Stimulated activated CD8-positive, alpha-beta memory T cell treated with anti-CD3 and anti-CD28 coated beads, Interleukin-2, amount 100 ng/mL, for 48 hours (primary cell): ENCODE data around the gene SDCCAG8.
"Not testable (repeated sequence)": the region's sequence is repeated elsewhere in the genome, so short reads cannot be mapped to it uniquely, and the experiment has no call there.

Experiments used
- DNase-seq, 2 donors: peaks; one replicate each; pipeline ENCODE4 v3.0.0-alpha.2; 2020; ENCODE audit warnings: low read depth in 2 of 2

The SDCCAG8 gene

DNA sequence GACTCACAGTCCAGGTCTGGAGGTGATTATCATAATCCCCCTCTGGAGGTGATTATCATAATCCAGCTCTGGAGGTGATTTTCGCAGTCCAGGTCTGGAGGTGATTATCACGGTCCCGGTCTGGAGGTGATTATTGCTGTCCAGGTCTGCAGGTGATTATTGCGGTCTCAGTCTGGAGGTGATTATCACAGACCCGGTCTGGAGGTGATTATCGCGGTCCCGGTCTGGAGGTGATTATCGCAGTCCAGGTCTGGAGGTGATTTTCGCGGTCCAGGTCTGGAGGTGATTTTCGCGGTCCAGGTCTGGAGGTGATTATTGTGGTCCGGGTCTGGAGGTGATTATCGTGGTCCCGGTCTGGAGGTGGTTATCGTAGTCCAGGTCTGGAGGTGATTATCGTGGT, 76.6 kb downstream of the SDCCAG8 start:
- no peak for DNase-seq

DNA sequence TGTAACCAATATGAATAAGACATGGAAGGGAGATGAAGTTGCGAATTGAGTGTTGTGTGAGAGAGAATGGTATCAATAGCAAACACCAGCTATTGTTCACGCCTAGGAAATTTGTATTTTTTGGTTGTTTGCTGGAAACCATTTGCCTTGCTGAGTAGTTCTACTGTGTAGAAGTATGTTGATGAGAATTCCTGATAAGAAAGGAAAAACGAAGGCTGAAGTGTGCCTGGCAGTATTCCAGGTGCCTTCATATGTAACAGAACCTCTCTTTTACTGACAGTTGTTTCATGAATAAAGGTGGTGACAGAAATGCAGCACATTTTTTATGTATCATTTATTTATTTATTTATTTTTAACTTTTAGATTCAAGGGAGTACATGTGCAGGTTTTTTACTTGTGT, 79.5 kb downstream of the SDCCAG8 start:
- DNase-seq: no peak

DNA sequence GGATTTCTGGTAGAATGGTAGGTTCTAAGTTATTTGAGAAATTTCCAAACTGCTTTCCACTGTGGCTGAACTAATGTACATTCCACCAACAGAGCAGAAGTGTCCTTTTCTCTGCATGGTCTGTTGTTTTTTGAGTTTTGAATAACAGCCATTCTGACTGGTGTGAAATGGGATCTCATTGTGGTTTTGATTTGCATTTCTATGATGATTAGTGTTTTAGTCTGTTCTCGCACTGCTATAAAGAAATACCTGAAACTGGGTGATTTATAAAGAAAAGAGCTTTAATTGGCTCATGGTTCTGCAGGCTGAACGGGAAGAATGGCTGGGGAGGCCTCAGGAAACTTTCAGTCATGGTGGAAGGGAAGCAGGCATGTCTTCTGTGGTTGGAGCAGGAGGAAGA, 80.3 kb downstream of the SDCCAG8 start:
- no peak for DNase-seq

DNA sequence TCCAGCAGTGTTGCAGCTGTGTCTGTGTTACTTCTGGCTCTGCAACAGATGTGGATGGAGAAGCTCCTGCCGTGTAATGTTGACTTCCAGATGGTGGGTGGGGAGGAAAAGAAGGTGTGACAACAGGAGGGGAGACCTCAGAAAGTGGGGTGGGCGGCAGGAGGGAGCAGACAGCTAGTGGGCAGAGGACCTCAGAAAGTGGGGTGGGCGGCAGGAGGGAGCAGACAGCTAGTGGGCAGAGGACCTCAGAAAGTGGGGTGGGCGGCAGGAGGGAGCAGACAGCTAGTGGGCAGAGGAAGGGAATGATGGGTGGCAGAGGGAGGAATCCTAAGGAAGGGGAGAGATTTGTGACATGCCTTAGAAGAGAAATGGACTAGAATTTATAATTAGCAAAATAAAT, 83.0 kb downstream of the SDCCAG8 start:
- DNase-seq: not testable (repeated sequence)

DNA sequence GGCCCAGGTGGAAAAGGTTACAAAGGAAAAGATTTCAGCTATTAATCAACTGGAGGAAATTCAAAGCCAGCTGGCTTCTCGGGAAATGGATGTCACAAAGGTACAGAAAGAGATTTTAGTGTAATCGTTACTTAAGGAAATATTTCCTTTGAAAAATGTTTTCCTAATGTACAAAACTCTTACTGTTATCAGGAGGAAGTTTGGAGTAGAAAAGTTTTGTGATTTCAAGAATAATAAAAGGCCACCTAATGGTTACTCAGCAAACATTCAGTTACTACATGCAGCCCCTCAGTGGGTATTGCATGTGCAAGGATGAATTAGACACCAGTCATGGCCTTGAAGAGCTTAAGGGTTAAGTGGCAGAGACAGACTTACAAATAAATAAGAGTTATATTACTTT, 85.2 kb downstream of the SDCCAG8 start:
- no peak for DNase-seq

DNA sequence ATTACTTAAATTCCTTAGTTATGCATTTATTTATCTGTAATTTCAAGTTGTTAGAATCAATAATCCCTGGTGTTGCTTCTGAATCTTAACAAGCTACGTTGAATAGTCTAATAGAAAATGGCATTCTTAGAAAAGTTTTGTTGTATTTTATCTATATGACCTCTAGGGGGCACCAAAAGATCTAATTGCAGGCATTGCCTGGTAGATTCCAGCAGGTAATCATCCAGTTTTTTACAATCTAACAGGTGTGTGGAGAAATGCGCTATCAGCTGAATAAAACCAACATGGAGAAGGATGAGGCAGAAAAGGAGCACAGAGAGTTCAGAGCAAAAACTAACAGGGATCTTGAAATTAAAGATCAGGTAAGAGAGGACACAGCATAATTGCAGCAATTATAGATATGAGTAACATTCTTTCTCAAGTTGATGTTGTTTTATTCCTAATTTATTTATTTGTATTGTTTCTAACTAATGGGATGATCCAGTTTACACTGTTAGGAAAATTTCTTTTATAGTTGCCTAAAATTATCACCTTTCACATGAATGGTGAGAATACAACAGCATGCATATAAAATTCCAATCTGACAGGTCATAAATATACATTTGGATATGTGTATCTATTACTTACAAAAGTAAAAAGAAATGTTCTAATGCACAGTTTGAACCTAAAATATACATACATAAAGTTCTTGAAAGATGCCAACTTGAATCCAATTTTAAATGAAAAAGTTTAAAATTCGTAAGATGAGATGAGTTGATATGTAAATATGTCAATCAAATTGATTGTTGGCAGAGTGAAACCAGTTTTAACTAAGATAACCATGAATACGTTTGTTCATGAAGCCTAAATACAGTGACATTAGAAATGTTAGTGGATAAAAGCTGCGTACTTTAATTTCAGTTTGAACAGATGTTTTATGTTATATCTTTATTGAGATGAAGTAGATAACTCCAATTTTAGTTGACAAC, 88.4 kb downstream of the SDCCAG8 start:
- DNase-seq: no peak

DNA sequence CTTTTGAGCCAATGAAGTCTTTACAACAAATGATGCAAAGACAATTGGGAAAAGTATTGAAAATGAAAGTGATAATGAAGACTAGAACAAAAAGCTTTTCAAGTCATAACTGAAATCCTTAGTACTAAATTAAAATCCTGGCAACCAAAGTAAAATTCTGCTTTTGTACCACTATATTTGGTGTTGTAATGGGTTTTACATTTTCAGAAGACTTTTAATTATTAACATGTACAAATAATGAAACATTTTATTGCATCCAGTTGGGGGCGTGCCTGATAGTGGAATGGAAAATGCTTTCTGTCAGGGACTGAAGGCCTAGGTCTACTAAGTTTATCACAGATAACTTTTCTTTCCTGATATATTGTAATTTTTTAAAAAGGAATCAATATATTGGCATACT, 89.4 kb downstream of the SDCCAG8 start:
- DNase-seq: no peak

DNA sequence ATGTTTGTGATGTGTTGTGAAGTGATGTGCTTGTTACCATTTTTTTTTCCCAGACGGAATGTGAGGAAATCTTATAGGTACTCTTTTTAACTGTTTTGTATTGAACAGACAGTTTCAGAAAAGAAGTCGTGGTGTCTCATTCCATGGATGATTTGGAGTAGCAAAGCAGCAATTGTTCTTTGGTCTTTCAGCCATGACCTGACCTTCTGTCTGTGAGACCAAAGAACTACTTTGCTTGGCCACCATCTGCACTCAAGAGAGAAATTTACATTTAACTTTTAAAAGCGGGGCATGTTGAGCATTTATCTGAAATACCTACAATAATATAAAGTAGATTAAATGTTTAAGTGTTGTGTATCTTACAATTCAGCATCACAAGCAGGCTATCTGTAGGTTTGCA, 90.2 kb downstream of the SDCCAG8 start:
- DNase-seq: no peak

DNA sequence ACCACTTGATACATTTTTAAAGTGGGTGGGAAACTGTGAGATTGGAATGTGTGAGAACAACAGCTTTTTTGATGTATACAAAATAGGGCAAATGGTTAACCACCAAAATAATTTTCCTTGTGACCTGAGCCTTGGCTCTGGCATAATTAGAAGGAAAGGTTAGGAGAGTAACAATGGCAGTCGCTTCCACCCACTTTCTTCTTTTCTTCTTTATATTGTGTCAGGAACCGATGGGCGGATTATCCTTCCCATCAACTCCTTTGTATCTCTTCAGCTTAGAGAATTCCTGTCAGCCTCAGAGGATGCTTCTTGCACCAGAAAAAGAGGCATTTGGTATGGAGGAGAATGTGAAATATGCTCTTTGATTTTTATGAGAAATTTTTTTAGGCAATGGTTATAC, 90.6 kb downstream of the SDCCAG8 start:
- DNase-seq: no peak

DNA sequence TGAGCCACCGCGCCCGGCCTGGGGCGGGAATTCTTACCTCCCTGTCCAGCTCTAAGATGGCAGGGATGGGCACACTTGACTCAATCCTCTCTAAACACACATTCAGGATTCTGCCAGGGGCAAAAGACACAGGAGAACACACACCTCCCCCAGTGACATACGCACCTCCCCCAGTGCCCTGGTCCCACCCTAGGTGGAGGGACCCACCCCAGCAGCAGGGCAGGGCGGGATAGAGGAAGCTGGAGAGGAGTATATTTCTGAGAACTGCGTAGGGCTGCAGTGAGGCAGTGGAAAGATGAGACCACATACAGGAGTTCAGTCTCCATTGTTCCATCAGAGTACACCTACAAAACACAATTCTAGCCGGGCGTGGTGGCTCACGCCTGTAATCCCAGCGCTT, 92.5 kb downstream of the SDCCAG8 start:
- DNase-seq: no peak

DNA sequence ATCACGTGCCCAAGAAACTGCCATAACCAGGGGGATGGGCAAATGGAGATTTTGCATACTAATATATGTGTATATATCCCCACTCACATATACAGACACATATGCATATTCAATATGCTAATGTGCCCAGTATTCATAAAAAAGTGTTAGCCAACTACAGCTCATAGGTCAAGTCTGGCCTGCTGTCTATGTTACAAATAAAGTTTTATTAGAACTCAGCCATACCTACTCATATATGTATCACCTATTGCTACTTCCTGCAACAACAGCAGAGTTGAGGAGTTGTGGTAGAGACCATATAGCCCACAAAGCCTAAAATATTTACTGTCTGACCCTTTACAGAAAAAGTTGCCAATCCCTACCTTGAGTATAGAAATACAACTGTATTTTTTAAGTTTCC, 93.3 kb downstream of the SDCCAG8 start:
- no peak for DNase-seq

DNA sequence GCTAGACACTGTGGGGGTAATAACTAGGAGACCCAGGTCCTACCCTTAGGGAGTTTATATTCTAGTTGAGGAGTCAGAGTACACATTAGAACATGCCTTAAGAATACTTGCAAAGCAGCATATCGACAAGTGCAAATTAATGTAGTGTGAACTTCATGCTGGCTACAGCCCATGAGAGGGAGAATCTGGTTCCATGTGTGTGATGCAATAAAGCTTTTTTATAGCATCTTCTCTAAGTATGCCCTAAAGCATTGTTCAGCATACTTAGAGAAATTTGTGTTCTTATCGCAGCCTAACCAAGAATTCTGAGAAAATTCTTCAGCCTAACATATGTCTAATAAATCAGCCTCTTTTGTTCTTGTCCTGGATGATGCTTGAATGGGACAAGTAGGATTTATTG, 95.5 kb downstream of the SDCCAG8 start:
- no peak for DNase-seq

DNA sequence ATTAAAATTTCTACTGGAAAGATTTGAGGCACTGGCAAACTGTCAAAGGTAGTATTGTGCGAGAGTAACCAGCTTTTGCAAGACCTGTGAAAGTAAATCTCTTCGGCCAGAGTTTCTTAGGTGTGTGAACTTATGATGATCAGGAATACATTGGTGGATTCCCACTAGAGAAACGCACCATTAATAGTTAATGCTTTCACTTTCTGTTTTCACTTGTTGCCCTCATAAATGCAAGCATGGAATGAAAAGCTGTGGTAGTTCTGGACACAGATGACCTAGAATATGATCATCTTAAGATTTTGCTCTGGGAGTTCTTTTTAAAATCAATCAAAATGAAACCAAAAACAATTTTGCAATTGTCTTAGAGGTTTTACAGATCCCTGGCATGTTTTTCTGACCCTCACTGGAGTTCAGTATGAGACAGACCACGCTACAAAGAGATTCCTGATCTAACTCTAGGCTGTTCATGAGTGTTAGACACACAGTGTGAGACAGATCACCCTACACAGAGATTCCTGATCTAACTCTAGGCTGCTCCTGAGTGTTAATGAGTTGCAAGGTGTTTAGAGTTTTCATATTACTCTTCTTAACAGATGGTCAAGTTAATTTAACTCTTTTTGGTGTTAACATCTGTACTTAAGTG, 98.8 kb downstream of the SDCCAG8 start:
- no peak for DNase-seq

DNA sequence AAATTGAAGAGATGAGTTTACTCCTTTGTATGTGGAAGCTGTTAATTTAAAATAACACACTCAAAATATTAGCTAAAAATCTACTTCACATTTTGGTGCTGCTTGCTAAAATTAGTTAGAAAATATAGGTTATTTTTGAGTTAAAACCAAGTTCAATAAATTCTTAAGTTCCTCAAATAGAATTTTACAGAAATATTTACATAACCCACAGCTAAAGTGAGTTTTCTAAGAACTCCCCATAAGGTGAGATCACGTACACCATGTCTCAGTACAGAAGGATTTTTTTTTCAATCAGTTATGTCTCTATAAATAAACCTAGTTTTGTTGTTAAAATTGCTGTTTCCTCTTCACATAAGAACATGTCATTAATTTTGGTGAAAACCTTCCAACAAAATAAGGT, 108.0 kb downstream of the SDCCAG8 start:
- DNase-seq: no peak

DNA sequence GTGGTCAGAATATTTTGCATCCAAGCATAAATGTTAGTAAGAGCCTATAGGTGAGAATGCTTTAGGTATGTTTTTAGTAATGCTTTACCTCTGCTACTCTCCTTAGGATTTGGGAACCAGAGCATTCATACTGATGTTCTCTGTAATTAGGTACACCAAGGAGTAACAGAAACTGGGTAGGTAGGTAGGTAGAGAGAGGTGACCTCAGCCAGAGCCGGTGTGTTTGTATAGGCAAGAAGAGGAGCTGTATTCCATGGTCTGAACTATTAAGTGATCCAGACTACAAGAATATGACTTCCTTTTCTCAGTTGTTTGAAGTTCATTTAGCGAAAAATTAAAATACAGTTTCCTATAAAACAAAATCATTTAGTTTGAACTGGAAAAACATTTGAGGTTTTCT, 108.5 kb downstream of the SDCCAG8 start:
- DNase-seq: no peak

DNA sequence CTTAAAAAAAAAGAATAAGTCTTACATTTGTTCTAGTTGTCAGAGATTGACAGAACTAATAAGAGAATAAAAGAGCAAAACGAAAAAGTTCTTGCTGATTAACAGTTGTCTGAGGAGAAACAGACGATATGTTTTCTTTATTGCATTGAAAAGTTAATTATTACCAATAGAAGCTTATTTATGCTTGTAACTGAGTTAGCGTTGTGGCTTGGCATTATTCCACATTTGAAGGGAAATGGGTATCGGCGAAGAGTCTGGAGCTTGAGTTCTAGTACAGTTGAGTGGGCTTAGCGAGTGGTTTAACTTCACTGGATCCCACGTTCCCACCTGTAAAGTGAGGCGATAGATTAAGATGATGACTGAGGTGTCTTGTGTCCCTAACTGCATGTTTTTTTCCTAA, 109.0 kb downstream of the SDCCAG8 start:
- no peak for DNase-seq

DNA sequence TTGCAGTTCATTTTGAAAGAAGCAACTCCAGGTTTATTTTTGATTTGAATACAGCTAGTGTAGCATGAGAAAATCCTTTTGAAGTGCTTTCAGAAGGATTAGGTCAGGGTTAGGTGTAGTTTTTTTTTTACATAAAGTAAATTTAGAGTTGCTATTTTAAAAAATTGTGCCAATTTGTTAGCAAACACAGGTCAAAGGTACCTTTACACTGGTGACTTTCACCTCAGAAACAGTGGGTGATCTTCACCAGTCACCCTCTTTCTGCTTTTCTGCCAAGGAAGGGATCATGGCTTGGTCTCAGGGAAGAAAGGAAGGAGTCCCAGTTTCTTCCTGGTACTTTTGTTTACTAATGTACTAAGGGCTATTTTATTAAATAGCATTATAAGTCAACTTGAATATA, 111.5 kb downstream of the SDCCAG8 start:
- no peak for DNase-seq

DNA sequence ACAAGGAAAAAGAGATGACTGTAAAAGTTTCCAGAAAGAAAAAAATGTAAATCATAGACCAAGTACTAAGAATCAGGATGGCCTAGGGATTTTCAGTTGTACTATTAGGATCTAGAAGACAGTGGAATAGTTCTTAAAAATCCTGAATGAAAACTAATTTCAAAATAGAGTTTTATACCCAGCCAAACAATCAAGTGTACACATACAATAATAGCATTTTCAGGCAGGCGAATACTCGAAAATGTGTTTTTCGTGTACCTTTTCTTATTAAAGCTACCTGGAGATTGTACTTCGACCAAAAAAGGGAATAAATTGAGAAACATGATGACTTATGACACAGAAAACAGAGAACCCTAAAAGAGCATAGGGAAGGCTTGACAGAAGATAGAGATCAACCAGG, 118.6 kb downstream of the SDCCAG8 start:
- DNase-seq: no peak

DNA sequence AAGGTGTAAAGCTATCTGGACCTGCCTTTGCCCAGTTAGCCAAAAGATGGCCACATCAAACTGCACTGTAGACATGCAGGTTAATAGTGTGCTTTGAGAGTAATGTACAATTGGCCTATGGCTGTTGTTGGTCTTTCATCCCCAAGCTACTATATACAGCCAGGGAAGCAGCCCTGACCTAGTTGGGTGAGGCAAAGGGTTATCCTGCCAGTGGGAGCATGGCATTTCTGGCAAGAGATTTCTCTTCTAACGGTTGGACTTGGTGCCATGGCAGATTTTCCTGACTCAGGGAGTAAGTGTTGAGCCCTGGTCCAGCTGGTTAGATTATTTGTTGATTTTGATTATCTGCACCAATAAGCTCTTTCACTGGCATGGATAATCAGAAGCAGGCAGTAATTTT, 119.8 kb downstream of the SDCCAG8 start:
- DNase-seq: no peak

DNA sequence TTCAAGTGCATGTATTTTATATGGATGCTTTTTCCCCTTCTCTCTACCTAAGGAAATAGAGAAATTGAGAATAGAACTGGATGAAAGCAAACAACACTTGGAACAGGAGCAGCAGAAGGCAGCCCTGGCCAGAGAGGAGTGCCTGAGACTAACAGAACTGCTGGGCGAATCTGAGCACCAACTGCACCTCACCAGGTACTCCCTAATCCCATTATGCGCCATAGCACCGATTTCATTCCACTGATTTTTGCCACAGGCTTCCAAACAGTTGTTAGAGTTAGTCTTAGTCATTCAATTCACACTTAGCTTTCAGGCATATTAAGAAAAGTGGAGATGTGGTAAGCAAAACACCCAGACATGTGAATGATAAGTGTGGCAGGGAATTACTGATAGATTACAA, 122.8 kb downstream of the SDCCAG8 start:
- DNase-seq: no peak

DNA sequence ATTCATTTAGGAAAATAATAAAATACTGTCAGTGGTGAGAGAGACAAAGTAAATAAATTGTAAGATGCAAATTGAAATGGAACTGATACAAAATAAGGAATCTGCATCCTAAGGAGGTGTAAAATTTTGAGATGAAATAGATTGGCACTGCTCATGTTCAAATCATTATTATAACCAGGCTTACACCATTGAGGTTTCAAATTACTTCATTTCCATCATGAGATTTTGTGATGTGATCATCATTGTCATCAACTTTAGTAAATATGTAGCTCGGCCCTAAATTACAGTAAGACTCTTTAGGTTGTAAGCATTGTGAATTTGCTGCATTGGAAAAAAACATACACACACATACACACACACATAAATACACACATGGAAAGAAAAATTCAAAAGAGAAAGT, 123.4 kb downstream of the SDCCAG8 start:
- no peak for DNase-seq

DNA sequence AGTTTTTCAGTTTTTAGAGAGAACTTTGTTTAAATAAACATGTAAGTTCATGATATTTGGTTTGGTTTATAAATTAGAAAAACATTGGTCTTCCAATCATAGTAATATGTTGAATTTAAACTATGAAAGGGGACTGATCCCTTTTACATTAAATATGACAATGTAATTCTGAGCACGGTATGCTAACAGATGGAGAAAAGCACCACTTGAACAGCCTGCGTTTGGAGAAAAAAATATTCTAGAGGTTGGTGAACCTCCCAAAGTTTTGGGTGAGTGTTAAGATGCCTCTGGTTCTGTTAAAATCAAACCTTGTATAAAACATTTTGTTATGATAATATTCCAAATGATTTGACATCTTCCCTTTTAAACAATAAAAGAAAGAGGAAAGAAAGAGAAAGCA, 123.9 kb downstream of the SDCCAG8 start:
- no peak for DNase-seq

DNA sequence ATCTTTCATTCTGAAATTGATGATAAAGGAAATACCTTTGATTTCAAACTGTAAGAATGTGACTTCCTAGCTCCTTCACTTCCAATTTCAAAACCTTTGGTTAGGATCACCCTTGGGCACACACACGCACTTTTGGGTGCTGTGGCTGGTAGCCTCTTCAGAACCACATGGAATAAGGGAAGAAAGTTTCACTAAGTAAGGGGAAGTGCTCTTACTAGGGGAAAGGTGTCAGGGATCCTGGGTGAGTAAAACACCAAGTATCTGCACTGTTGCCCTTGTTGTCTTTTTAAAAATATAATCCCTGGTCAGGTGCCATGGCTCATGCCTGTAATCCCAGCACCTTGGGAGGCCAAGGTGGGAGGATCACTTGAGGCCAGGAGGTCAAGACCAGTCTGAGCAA, 132.4 kb downstream of the SDCCAG8 start:
- DNase-seq: no peak
